ENCODE measurements around the gene WDR93.
A peak's percentile ranks its signal among the peaks of the same experiment; 100 is the strongest.

The WDR93 gene

GRCh38 chr15:89690276-89691218 is at the start of gene WDR93, which contains the start of gene PEX11A:
TSS of gene WDR93 (plus strand) at chr15:89690811. CDS start at chr15:89701747, 10,936 bp downstream.
TSS of gene PEX11A (minus strand) at chr15:89690754. CDS start at chr15:89690632, 122 bp downstream.
- no peaks in the 10 kb centered on the region for H3K27me3 ChIP-seq (ENCODE audit: control insufficient read depth, insufficient read depth, low read length)
- H3K79me2 ChIP-seq = peaks cover 4% of the 10 kb centered on the region
- no peaks in the 10 kb centered on the region for H3K9me3 ChIP-seq (ENCODE audit: control insufficient read depth, low read length)
- no peak for TF ChIP-seq CTCF (IDR thresholded peaks at IDR 0.05)
- peak within 1 kb of the TSS; percentile 28 for H3K9ac ChIP-seq
- H3K4me3 ChIP-seq (ENCODE audit: low read depth, low read length) = peak within 1 kb of the TSS; percentile 91
- peak within 1 kb of the TSS; percentile 88 for H3K4me2 ChIP-seq (ENCODE audit: low read length)
- peak within 1 kb of the TSS; percentile 29 for H3K27ac ChIP-seq
- peak within 1 kb of the TSS; percentile 85 for H2AFZ ChIP-seq
- no peaks in the 10 kb centered on the region for H3K36me3 ChIP-seq (ENCODE audit: control insufficient read depth, insufficient read depth, low read length)
- H3K4me1 ChIP-seq = peaks cover 2% of the 10 kb centered on the region

- H3K36me3 ChIP-seq (ENCODE audit: control insufficient read depth, insufficient read depth, low read length) = no peaks in the 10 kb centered on the region
- no peaks in the 10 kb centered on the region for H3K4me1 ChIP-seq
- no peak overlapping the region for H3K4me2 ChIP-seq (ENCODE audit: low read length)
- no peaks in the 10 kb centered on the region for H3K27me3 ChIP-seq (ENCODE audit: control insufficient read depth, insufficient read depth, low read length)
- TF ChIP-seq CTCF (IDR thresholded peaks at IDR 0.05) = no peak
- H2AFZ ChIP-seq = no peak overlapping the region
- H3K79me2 ChIP-seq = no peaks in the 10 kb centered on the region
- no peak overlapping the region for H3K27ac ChIP-seq
- H3K4me3 ChIP-seq (ENCODE audit: low read depth, low read length) = no peak overlapping the region
- H3K9me3 ChIP-seq (ENCODE audit: control insufficient read depth, low read length) = no peaks in the 10 kb centered on the region
- no peak overlapping the region for H3K9ac ChIP-seq
Observed at GRCh38 chr15:89641053-89641452, 49.6 kb upstream of the WDR93 start.

- Histone ChIP-seq H3K9me3 (ENCODE audit: control insufficient read depth, low read length) (no peaks in the 10 kb centered on the region), H3K4me3 (ENCODE audit: low read depth, low read length) (no peak overlapping the region), H3K4me1 (no peaks in the 10 kb centered on the region), H3K79me2 (no peaks in the 10 kb centered on the region), H3K27ac (no peak overlapping the region), H3K9ac (no peak overlapping the region), H2AFZ (no peak overlapping the region), H3K4me2 (ENCODE audit: low read length) (no peak overlapping the region), H3K27me3 (ENCODE audit: control insufficient read depth, insufficient read depth, low read length) (no peaks in the 10 kb centered on the region), H3K36me3 (ENCODE audit: control insufficient read depth, insufficient read depth, low read length) (no peaks in the 10 kb centered on the region)
- TF ChIP-seq CTCF (IDR thresholded peaks at IDR 0.05) = no peak
Observed at GRCh38 chr15:89642106-89642505, 48.5 kb upstream of the WDR93 start.

- Histone ChIP-seq H3K36me3 (ENCODE audit: control insufficient read depth, insufficient read depth, low read length) (no peaks in the 10 kb centered on the region), H3K27me3 (ENCODE audit: control insufficient read depth, insufficient read depth, low read length) (no peaks in the 10 kb centered on the region), H3K4me3 (ENCODE audit: low read depth, low read length) (no peak overlapping the region), H3K4me1 (no peaks in the 10 kb centered on the region), H3K27ac (no peak overlapping the region), H3K4me2 (ENCODE audit: low read length) (no peak overlapping the region), H2AFZ (no peak overlapping the region), H3K9ac (no peak overlapping the region), H3K79me2 (no peaks in the 10 kb centered on the region), H3K9me3 (ENCODE audit: control insufficient read depth, low read length) (no peaks in the 10 kb centered on the region)
- no peak for TF ChIP-seq CTCF (IDR thresholded peaks at IDR 0.05)
Observed at GRCh38 chr15:89645680-89646079, 44.9 kb upstream of the WDR93 start.

Data from parathyroid adenoma (tissue), 2 donors.